AG04449 (cell line): ENCODE results near the gene PPIP5K2.

Experiments
- CTCF ChIA-PET: fragments of 350-600 bp; formaldehyde crosslinking; extraction: SDS; loops from one replicate; lab custom pipeline; 2021; ENCODE audit warnings: antibody characterized with exemption; lab: Yijun Ruan, JAX
- POLR2A ChIA-PET: fragments of 400-600, 350-600 bp; formaldehyde crosslinking; extraction: SDS; loops from one replicate; lab custom pipeline; 2020; ENCODE audit warnings: antibody characterized with exemption, inconsistent platforms; lab: Yijun Ruan, JAX
- DNase-seq: peaks from one replicate; pipeline ENCODE4 v3.0.0-alpha.2; 2010; ENCODE audit warnings: low read depth, low spot score
- H3K4me3 ChIP-seq: 2 replicates; pipeline ENCODE4 v1.5.1; 2011; ENCODE audit warnings: low read depth, mild to moderate bottlenecking, control low read depth, low read length
- CTCF ChIP-seq: IDR thresholded peaks from one replicate; pipeline ENCODE4 v1.5.1; 2011; ENCODE audit warnings: mild to moderate bottlenecking, moderate library complexity, low read length, control low read depth, inconsistent platforms; ENCODE audit not compliant: insufficient read depth; ENCODE audit errors: missing control alignments

Gene PPIP5K2

DNA sequence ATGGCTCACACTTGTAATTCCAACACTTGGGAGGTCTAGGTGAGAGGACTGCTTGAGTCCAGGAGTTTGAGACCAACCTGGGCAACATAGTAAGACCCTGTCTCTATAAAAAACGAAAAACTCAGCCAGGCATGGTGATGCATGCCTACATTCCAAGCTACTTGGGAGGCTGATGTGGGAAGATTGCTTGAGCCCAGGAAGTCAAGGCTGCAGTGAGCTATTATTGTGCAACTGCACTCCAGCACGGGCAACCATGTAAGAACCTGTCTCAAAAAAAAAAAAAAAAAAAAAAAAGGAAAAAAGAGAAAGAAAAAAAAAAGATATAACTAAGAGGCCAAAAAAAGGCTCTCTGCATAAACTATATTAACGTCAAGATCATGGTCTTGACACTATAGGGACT, 27.4 kb upstream of the PPIP5K2 start:
- POLR2A ChIA-PET: no interaction called here
- TF ChIP-seq CTCF: no peak
- CTCF ChIA-PET: no interaction called here
- DNase-seq: no peak
- no peak overlapping the region for H3K4me3 ChIP-seq

GRCh38 chr5:103093727-103094126, 26.4 kb upstream of the PPIP5K2 start:
- ChIA-PET CTCF (no interaction called here), POLR2A (no interaction called here)
- no peak overlapping the region for H3K4me3 ChIP-seq
- no peak for TF ChIP-seq CTCF
- DNase-seq: no peak

DNA sequence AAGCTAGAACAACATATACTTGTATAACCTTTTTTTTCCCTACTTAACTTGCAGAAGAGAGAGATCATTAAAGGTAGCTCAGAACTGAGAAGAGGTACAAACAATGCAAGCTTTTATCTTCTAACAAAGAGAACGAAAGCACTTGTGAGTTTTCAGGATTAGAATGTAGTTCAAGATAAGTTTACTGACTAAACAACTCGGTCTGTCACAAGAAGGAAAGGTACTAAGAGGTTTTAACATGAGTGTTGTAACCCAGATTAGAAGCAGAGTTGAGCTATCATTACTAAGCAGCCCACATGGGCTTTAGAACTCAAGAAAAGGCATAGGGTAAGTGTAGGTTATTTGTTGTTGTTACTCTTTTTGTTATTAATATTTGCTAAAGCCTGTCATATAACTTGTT, 25.4 kb upstream of the PPIP5K2 start:
- ChIA-PET CTCF (no interaction called here), POLR2A (no interaction called here)
- H3K4me3 ChIP-seq: no peak overlapping the region
- no peak for TF ChIP-seq CTCF
- DNase-seq: no peak

- POLR2A ChIA-PET: no interaction called here
- no peak for TF ChIP-seq CTCF
- CTCF ChIA-PET: no interaction called here
- no peak overlapping the region for H3K4me3 ChIP-seq
- DNase-seq: no peak
Observed at GRCh38 chr5:103098993-103099392, 21.1 kb upstream of the PPIP5K2 start.

- CTCF ChIA-PET: no interaction called here
- TF ChIP-seq CTCF: no peak
- no peak overlapping the region for H3K4me3 ChIP-seq
- no peak for DNase-seq
- POLR2A ChIA-PET: no interaction called here
Observed at GRCh38 chr5:103101079-103101750, 18.9 kb upstream of the PPIP5K2 start.

GRCh38 chr5:103102234-103102633, 17.9 kb upstream of the PPIP5K2 start:
- ChIA-PET CTCF (no interaction called here), POLR2A (no interaction called here)
- no peak overlapping the region for H3K4me3 ChIP-seq
- TF ChIP-seq CTCF: no peak
- no peak for DNase-seq
